ENCODE measurements around the gene NOC2L. TPM values are rescaled to one million over a fixed set of nuclear protein-coding genes. Genes with fewer than 3 reads are reported as not detected.

NOC2L gene
- total RNA-seq = 150 and 154 TPM in 2 replicates

GRCh38 chr1:958823-959730, at the start of gene NOC2L:
Gene NOC2L, minus strand, starts transcription at chr1:959256. Its CDS starts 16 bp downstream, at chr1:959240.
- H3K27me3 Mint-ChIP-seq (ENCODE audit: low read depth) = no peaks in the 10 kb centered on the region
- H3K4me1 Mint-ChIP-seq (ENCODE audit: low read depth) = peaks cover 11% of the 10 kb centered on the region
- H3K4me3 Mint-ChIP-seq (ENCODE audit: low read depth) = peak within 1 kb of the TSS; percentile 99
- DNase-seq (ENCODE audit: low spot score) = peak; percentile 91
- H3K36me3 Mint-ChIP-seq (ENCODE audit: low read depth) = peaks cover 46% of the 10 kb centered on the region
- H3K27ac Mint-ChIP-seq = peak within 1 kb of the TSS; percentile 76
- intact Hi-C loops (cut with micrococcal nuclease) = loop anchor here (2.0 kb wide), 1 partner anchor 18 kb away; no protein-coding TSS in a partner anchor
- H3K9me3 Mint-ChIP-seq = no peaks in the 10 kb centered on the region

GRCh38 chr1:1006305-1007159, 47.5 kb upstream of the NOC2L start:
- Mint-ChIP-seq H3K4me1 (ENCODE audit: low read depth) (peaks cover 11% of the 10 kb centered on the region), H3K4me3 (ENCODE audit: low read depth) (no peak overlapping the region), H3K9me3 (no peaks in the 10 kb centered on the region), H3K36me3 (ENCODE audit: low read depth) (no peaks in the 10 kb centered on the region), H3K27me3 (ENCODE audit: low read depth) (peaks cover 28% of the 10 kb centered on the region), H3K27ac (no peak overlapping the region)
- no peak for DNase-seq (ENCODE audit: low spot score)
- intact Hi-C loops (cut with micrococcal nuclease) = no loop called here

- Mint-ChIP-seq H3K27ac (no peak overlapping the region), H3K4me3 (ENCODE audit: low read depth) (no peak overlapping the region), H3K4me1 (ENCODE audit: low read depth) (peaks cover 11% of the 10 kb centered on the region), H3K27me3 (ENCODE audit: low read depth) (peaks cover 28% of the 10 kb centered on the region), H3K36me3 (ENCODE audit: low read depth) (no peaks in the 10 kb centered on the region), H3K9me3 (no peaks in the 10 kb centered on the region)
- no peak for DNase-seq (ENCODE audit: low spot score)
- intact Hi-C loops (cut with micrococcal nuclease) = loop anchor here (1.0 kb wide), 1 partner anchor 7 kb away; the partner anchor contains the start of gene ISG15
These were observed 46.8 kb upstream of the NOC2L start for GRCh38 chr1:1005774-1006304.

- Mint-ChIP-seq H3K27me3 (ENCODE audit: low read depth) (peaks cover 30% of the 10 kb centered on the region), H3K36me3 (ENCODE audit: low read depth) (no peaks in the 10 kb centered on the region), H3K9me3 (no peaks in the 10 kb centered on the region), H3K4me3 (ENCODE audit: low read depth) (peak overlapping the region; percentile 15), H3K27ac (no peak overlapping the region), H3K4me1 (ENCODE audit: low read depth) (peaks cover 13% of the 10 kb centered on the region)
- no peak for DNase-seq (ENCODE audit: low spot score)
- intact Hi-C loops (cut with micrococcal nuclease) = loop anchor here (1.0 kb wide), 1 partner anchor 8 kb away; the partner anchor contains the start of gene ISG15
These were observed 46.0 kb upstream of the NOC2L start for GRCh38 chr1:1004780-1005697.

GRCh38 chr1:1004420-1004779, 45.3 kb upstream of the NOC2L start:
- H3K4me1 Mint-ChIP-seq (ENCODE audit: low read depth) = peaks cover 13% of the 10 kb centered on the region
- peaks cover 30% of the 10 kb centered on the region for H3K27me3 Mint-ChIP-seq (ENCODE audit: low read depth)
- DNase-seq (ENCODE audit: low spot score) = no peak
- no peaks in the 10 kb centered on the region for H3K36me3 Mint-ChIP-seq (ENCODE audit: low read depth)
- H3K9me3 Mint-ChIP-seq = no peaks in the 10 kb centered on the region
- intact Hi-C loops (cut with micrococcal nuclease) = no loop called here
- no peak overlapping the region for H3K27ac Mint-ChIP-seq
- H3K4me3 Mint-ChIP-seq (ENCODE audit: low read depth) = no peak overlapping the region

GRCh38 chr1:1003618-1004419, 44.8 kb upstream of the NOC2L start:
- peaks cover 11% of the 10 kb centered on the region for H3K4me1 Mint-ChIP-seq (ENCODE audit: low read depth)
- no peak for DNase-seq (ENCODE audit: low spot score)
- H3K4me3 Mint-ChIP-seq (ENCODE audit: low read depth) = no peak overlapping the region
- no peak overlapping the region for H3K27ac Mint-ChIP-seq
- H3K36me3 Mint-ChIP-seq (ENCODE audit: low read depth) = no peaks in the 10 kb centered on the region
- intact Hi-C loops (cut with micrococcal nuclease) = no loop called here
- H3K9me3 Mint-ChIP-seq = no peaks in the 10 kb centered on the region
- H3K27me3 Mint-ChIP-seq (ENCODE audit: low read depth) = peaks cover 28% of the 10 kb centered on the region

GRCh38 chr1:1001057-1001783, 42.2 kb upstream of the NOC2L start:
- intact Hi-C loops (cut with micrococcal nuclease) = no loop called here
- no peaks in the 10 kb centered on the region for H3K36me3 Mint-ChIP-seq (ENCODE audit: low read depth)
- H3K27me3 Mint-ChIP-seq (ENCODE audit: low read depth) = peaks cover 31% of the 10 kb centered on the region
- peaks cover 11% of the 10 kb centered on the region for H3K4me1 Mint-ChIP-seq (ENCODE audit: low read depth)
- H3K27ac Mint-ChIP-seq = no peak overlapping the region
- DNase-seq (ENCODE audit: low spot score) = no peak
- H3K4me3 Mint-ChIP-seq (ENCODE audit: low read depth) = no peak overlapping the region
- no peaks in the 10 kb centered on the region for H3K9me3 Mint-ChIP-seq

- H3K27me3 Mint-ChIP-seq (ENCODE audit: low read depth) = peaks cover 32% of the 10 kb centered on the region
- H3K4me3 Mint-ChIP-seq (ENCODE audit: low read depth) = peak overlapping the region; percentile 75
- DNase-seq (ENCODE audit: low spot score) = no peak
- H3K36me3 Mint-ChIP-seq (ENCODE audit: low read depth) = no peaks in the 10 kb centered on the region
- no peaks in the 10 kb centered on the region for H3K9me3 Mint-ChIP-seq
- intact Hi-C loops (cut with micrococcal nuclease) = no loop called here
- peaks cover 13% of the 10 kb centered on the region for H3K4me1 Mint-ChIP-seq (ENCODE audit: low read depth)
- peak overlapping the region; percentile 76 for H3K27ac Mint-ChIP-seq
These were observed 41.5 kb upstream of the NOC2L start for GRCh38 chr1:1000357-1001056.

GRCh38 chr1:999725-1000356, 40.8 kb upstream of the NOC2L start, which contains the start of gene HES4:
Gene HES4, minus strand, starts transcription at chr1:1000097. Its CDS starts 124 bp downstream, at chr1:999973.
- DNase-seq (ENCODE audit: low spot score) = no peak
- Mint-ChIP-seq H3K9me3 (no peaks in the 10 kb centered on the region), H3K27me3 (ENCODE audit: low read depth) (peaks cover 31% of the 10 kb centered on the region), H3K4me3 (ENCODE audit: low read depth) (peak within 1 kb of the TSS; percentile 75), H3K36me3 (ENCODE audit: low read depth) (no peaks in the 10 kb centered on the region), H3K27ac (peak within 1 kb of the TSS; percentile 76), H3K4me1 (ENCODE audit: low read depth) (peaks cover 8% of the 10 kb centered on the region)
- intact Hi-C loops (cut with micrococcal nuclease) = no loop called here

GRCh38 chr1:998995-999724, 40.1 kb upstream of the NOC2L start:
- Mint-ChIP-seq H3K27me3 (ENCODE audit: low read depth) (peaks cover 27% of the 10 kb centered on the region), H3K9me3 (no peaks in the 10 kb centered on the region), H3K36me3 (ENCODE audit: low read depth) (no peaks in the 10 kb centered on the region), H3K4me3 (ENCODE audit: low read depth) (no peak overlapping the region), H3K4me1 (ENCODE audit: low read depth) (peaks cover 5% of the 10 kb centered on the region), H3K27ac (no peak overlapping the region)
- intact Hi-C loops (cut with micrococcal nuclease) = no loop called here
- DNase-seq (ENCODE audit: low spot score) = no peak
